Measurements from ENCODE around the gene GAS5. TPM values are rescaled to one million over a fixed set of nuclear protein-coding genes. Genes with fewer than 3 reads are reported as not detected.

GAS5 gene
- total and polyA plus RNA-seq, 8 donors: 260 to 1,064 (median 764) TPM

DNA sequence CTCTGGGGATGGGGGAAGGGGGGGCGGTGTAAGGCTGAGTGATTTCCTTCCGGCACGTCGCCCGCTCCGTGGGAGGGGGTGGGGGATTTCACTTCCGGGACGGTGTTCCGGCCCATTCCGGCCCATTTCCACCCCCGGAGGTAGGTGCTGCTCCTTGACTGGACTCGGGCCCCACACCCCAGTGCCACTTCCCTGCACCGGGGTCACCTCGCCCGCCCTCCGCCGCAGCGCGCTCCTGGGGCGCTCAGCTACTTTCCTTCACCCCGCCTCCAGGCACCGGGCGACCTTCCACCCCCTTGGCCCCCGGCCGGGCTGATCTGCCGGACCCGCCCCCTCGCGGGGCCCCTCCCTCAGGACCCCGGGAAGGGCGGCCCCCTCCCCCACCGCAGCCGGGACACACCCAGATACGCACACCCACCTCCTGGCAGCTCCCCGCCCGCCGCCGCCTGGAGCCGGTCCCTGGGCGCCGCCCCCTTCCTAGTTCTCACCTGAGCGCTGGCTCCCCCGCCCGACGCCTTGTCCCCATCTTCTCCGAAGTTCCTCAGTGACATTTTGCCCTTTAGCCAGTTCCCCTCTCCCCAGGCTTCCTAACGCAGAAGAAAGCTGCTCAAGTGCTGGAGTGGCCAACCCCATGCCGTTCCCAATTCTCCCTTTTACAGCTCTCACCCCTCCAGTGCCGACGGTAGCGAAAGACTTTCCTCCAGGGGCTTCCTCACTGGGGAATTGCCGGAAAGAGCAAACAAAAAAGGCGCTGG, 654 bp upstream of the GAS5 start, which contains the start of gene ZBTB37:
ZBTB37 (plus strand) TSS at position 115 of the 755 bp plus-strand sequence. CDS start 1,846 bp downstream, outside the sequence.
- Histone ChIP-seq H3K9me3 (no peaks in the 10 kb centered on the region), H3K4me1 (peaks cover 34 to 77% of the 10 kb centered on the region in 2 donors), H3K27ac (peak within 1 kb of the TSS; percentile 97 to 99), H3K27me3 (no peaks in the 10 kb centered on the region), H3K36me3 (peaks cover 3 to 42% of the 10 kb centered on the region in 2 donors), H3K4me3 (peak within 1 kb of the TSS; percentile 72 to 87)
- TF ChIP-seq CTCF (IDR thresholded peaks at IDR 0.05): no peak
- ATAC-seq (peak; percentile 88), DNase-seq (peak in 3 of 4 donors; percentile 90 to 97 (median 94))
- intact Hi-C loops (cut with DNase I): no loop called here

DNA sequence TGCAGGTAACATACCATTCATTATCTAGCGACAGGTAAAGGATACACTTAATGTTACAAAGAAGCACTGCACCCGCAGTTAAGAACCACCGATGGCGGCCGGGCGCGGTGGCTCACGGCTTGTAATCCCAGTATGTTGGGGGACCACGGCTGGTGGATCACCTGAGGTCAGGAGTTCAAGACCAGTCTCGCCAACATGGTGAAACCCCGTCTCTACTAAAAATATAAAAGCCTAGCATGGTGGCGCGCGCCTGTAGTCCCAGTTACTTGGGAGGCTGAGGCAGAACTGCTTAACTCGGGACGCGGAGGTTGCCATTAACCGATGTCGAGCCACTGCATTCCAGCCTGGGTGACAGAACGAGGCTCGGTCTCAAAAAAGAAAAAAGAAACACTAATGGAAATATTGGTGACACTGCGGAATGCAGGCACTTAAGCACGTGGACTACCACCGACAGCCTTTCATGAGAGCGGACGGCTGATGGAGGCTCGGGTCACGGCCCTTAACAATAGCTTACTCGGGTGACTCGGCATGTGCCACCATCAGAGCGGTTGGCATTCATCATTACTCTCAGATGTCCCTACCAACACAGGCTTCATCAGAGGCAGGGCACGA, 542 bp downstream of the GAS5 start:
- Histone ChIP-seq H3K4me3 (peak overlapping the region; percentile 72 to 87), H3K27me3 (no peaks in the 10 kb centered on the region), H3K4me1 (peaks cover 33 to 73% of the 10 kb centered on the region in 2 donors), H3K27ac (peak overlapping the region; percentile 97 to 99), H3K36me3 (peaks cover 3 to 53% of the 10 kb centered on the region in 2 donors), H3K9me3 (no peaks in the 10 kb centered on the region)
- no peak for TF ChIP-seq CTCF (IDR thresholded peaks at IDR 0.05)
- peak; percentile 1 for ATAC-seq
- intact Hi-C loops (cut with DNase I): no loop called here
- peak in 1 of 4 donors; percentile 82 for DNase-seq

DNA sequence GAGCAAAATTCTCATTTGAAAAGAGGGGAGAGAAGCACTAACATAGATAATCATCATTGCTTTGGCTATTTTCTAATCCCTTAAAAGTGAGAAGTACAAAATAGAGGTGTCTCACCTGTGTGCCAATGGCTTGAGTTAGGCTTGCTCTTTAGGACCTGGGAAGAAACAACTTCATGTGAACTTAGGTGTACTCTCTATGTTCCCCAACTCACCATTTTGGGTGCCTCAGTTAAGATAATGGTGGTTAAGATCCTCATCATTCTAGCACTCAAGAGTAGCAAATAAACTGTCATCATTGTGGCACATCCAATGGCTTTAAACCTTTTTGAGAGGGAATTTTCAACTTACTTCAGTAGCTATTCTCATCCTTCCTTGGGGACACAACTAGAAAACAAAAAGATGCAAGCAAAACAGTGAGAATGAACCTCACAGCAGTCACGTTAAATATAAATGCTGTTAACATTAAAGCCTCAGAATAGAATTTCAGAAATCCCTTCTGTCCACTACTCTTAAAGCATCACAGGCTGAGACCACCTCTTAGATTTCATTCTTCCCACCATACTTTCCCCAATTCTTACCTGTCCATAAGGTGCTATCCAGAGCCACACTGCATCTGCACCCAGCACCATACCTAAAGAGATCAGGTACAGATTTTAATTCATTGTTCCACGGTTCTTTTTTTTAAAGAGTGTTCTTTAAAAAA, 1.2 kb downstream of the GAS5 start:
- Histone ChIP-seq H3K4me3 (peak overlapping the region; percentile 72 to 87), H3K4me1 (peaks cover 30 to 67% of the 10 kb centered on the region in 2 donors), H3K27me3 (no peaks in the 10 kb centered on the region), H3K9me3 (no peaks in the 10 kb centered on the region), H3K27ac (peak overlapping the region; percentile 97 to 99), H3K36me3 (peaks cover 3 to 58% of the 10 kb centered on the region in 2 donors)
- TF ChIP-seq CTCF (IDR thresholded peaks at IDR 0.05): no peak
- ATAC-seq: no peak
- DNase-seq: no peak
- intact Hi-C loops (cut with DNase I): no loop called here

- intact Hi-C loops (cut with DNase I): no loop called here
Measured at GRCh38 chr1:173865468-173866164, 2.2 kb downstream of the GAS5 start.

More at GRCh38 chr1:173865468-173866164, 2.2 kb downstream of the GAS5 start:
- peak in 1 of 4 donors; percentile 10 for DNase-seq
- Histone ChIP-seq H3K4me1 (peaks cover 30 to 57% of the 10 kb centered on the region in 2 donors), H3K9me3 (no peaks in the 10 kb centered on the region), H3K27ac (peak overlapping the region; percentile 26 to 99), H3K36me3 (peaks cover 3 to 61% of the 10 kb centered on the region in 2 donors), H3K4me3 (peak overlapping the region; percentile 72 to 87), H3K27me3 (no peaks in the 10 kb centered on the region)
- no peak for ATAC-seq
- no peak for TF ChIP-seq CTCF (IDR thresholded peaks at IDR 0.05)
